C4-2B (cell line): ENCODE data around the gene DOC2B.

Experiments
- H3K27ac ChIP-seq: fragments of 450-650 bp; 2 replicates; pipeline ENCODE4 v1.5.1; 2017
- ZFX ChIP-seq: fragments of 450-650 bp; IDR thresholded peaks from 2 replicates; pipeline ENCODE4 v1.6.1; 2017
- TF ChIP-seq, protein P1 (sequence below): fragments of 450-650 bp; conservative IDR thresholded peaks from 2 replicates; pipeline ENCODE4 v1.5.1; 2017; ENCODE audit warnings: mild to moderate bottlenecking

The DOC2B gene

GRCh38 chr17:181245-182049, at the start of gene DOC2B:
Gene DOC2B, minus strand, starts transcription at chr17:181650. Its CDS starts 171 bp downstream, at chr17:181479.
- no peak for TF ChIP-seq ZFX
- TF ChIP-seq, protein P1, sequence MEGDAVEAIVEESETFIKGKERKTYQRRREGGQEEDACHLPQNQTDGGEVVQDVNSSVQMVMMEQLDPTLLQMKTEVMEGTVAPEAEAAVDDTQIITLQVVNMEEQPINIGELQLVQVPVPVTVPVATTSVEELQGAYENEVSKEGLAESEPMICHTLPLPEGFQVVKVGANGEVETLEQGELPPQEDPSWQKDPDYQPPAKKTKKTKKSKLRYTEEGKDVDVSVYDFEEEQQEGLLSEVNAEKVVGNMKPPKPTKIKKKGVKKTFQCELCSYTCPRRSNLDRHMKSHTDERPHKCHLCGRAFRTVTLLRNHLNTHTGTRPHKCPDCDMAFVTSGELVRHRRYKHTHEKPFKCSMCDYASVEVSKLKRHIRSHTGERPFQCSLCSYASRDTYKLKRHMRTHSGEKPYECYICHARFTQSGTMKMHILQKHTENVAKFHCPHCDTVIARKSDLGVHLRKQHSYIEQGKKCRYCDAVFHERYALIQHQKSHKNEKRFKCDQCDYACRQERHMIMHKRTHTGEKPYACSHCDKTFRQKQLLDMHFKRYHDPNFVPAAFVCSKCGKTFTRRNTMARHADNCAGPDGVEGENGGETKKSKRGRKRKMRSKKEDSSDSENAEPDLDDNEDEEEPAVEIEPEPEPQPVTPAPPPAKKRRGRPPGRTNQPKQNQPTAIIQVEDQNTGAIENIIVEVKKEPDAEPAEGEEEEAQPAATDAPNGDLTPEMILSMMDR = no peak
- H3K27ac ChIP-seq = no peak within 1 kb of the TSS

GRCh38 chr17:230395-230770, 48.9 kb upstream of the DOC2B start:
- H3K27ac ChIP-seq = no peak overlapping the region
- TF ChIP-seq, protein P1 = no peak
- TF ChIP-seq ZFX = no peak

GRCh38 chr17:229709-230394, 48.4 kb upstream of the DOC2B start:
- no peak for TF ChIP-seq ZFX
- TF ChIP-seq, protein P1 = no peak
- no peak overlapping the region for H3K27ac ChIP-seq

DNA sequence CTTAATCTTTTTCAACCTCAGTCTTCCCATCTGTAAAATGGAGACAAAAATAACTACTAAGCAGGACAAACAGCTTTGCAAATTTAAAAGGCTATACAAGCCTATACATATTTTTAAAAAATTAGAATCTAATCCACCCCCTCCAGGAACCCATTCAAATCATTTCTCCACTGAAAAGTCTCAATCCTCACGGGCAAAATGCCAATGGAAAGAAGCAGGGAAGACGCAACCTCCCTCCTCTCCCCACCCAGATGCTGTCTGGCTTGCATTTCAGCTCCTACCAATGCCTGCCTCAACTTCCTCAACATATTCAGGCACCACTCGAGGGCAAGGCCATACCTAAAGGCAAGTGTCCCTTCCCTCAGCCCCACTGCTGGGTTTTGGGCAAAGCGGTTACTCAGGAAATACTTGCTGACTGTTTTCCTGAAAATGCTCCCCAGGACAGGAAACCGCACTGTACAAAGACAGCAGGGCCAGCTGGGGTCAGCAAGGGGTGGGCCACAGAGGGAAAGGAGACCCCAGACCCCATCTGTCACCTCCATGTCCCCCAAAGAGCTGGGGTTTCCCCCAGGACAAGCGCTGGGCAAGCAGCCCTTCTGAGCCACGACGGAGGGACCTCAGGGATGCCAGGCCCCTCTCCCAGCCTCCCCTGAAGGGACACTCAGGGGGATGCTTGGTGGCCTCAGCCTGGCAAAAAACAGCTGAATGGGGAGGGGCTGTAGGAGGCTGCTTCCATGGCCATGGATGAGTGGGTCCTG, 47.7 kb upstream of the DOC2B start:
- no peak overlapping the region for H3K27ac ChIP-seq

DNA sequence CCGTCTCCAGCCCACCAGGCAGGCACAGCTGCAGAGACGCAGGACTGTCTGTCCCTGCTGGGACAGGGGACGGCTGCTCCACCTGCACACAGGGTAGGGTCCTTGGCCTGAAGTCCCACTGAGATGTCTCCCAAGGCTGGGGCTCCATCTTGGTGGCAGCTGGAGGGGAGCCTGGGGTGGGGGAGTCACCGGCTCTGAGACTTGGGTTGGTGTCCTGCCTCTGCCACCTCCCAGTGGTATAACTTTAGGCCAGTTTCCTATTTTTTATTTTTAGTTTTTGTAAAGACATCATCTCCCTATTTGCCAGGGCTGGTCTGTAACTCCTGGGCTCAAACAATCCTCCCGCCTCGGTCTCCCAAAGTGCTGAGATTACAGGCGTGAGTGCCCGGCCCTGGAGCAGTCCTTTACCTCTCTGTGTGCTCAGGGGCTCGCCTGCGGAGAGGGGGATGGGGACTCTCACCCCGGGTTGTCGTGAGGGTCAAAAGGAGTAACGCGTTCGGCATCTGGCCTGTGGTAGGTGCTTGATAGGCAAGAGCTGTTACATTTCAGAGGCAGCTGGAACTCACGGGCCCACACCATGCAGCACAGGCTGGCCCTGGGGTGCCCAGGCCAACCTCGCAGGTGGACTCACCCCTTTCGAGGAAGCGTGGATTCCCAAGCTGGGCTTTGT, 46.6 kb upstream of the DOC2B start:
- TF ChIP-seq, protein P1 = no peak
- no peak for TF ChIP-seq ZFX
- no peak overlapping the region for H3K27ac ChIP-seq

More for the DNA sequence above, 47.7 kb upstream of the DOC2B start:
- TF ChIP-seq ZFX = no peak
- TF ChIP-seq, protein P1 = no peak

GRCh38 chr17:227078-227945, 45.9 kb upstream of the DOC2B start:
- TF ChIP-seq ZFX = no peak
- TF ChIP-seq, protein P1 = no peak
- no peak overlapping the region for H3K27ac ChIP-seq
